ENCODE data around the gene OXA1L.

DNA sequence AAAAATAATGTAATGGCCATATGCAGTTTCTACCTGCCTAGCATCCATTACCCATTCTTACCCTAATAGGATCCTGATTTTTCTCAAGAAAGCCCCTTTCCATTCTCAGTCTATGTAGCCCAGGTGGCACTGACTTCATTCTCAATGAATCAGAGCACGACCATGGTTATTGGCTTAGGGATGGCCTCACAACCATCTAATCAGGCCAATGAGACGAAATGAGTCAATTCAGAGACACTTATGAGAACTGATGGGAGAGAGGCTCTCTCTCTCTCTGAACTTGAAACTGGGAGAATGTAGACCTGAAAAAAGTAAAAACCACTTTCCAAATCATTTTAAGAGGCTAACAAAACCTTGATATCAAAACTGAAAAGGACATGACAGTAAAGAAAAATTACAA lies 45.3 kb upstream of the OXA1L start:
- TF ChIP-seq, protein P1, sequence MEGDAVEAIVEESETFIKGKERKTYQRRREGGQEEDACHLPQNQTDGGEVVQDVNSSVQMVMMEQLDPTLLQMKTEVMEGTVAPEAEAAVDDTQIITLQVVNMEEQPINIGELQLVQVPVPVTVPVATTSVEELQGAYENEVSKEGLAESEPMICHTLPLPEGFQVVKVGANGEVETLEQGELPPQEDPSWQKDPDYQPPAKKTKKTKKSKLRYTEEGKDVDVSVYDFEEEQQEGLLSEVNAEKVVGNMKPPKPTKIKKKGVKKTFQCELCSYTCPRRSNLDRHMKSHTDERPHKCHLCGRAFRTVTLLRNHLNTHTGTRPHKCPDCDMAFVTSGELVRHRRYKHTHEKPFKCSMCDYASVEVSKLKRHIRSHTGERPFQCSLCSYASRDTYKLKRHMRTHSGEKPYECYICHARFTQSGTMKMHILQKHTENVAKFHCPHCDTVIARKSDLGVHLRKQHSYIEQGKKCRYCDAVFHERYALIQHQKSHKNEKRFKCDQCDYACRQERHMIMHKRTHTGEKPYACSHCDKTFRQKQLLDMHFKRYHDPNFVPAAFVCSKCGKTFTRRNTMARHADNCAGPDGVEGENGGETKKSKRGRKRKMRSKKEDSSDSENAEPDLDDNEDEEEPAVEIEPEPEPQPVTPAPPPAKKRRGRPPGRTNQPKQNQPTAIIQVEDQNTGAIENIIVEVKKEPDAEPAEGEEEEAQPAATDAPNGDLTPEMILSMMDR (IDR thresholded peaks at IDR 0.05) = no peak
- no peak for TF ChIP-seq POLR2A (IDR thresholded peaks at IDR 0.05)
